ENCODE data around the gene SAP25. TPM values are rescaled to one million over a fixed set of nuclear protein-coding genes. Genes with fewer than 3 reads are reported as not detected.

SAP25 gene
- total and polyA plus RNA-seq, 2 of the 8 experiments (the other 6 are each of a cell fraction or from before 2014, with no cell fraction given) = 3.6 to 5.8 TPM

GRCh38 chr7:100559127-100559526, 14.6 kb downstream of the SAP25 start (continued):
- TF ChIP-seq TCF12 (IDR thresholded peaks at IDR 0.05; ENCODE audit: low read depth, low read length) = no peak
- no peak for TF ChIP-seq HDAC2 (IDR thresholded peaks at IDR 0.05; ENCODE audit: borderline replicate concordance in 1 of 2, low read depth in 2 of 2, low read length in 2 of 2)
- TF ChIP-seq GTF2F1 (IDR thresholded peaks at IDR 0.05; ENCODE audit: borderline replicate concordance, low read depth, low read length) = no peak
- TF ChIP-seq RXRA (IDR thresholded peaks at IDR 0.05; ENCODE audit: insufficient read depth, low read depth, low read length) = no peak
- TF ChIP-seq KDM1A (IDR thresholded peaks at IDR 0.05; ENCODE audit: borderline replicate concordance, low read length) = no peak
- no peak for TF ChIP-seq CHD1 (IDR thresholded peaks at IDR 0.05; ENCODE audit: low read depth, low read length)
- no peak for TF ChIP-seq SIRT6 (IDR thresholded peaks at IDR 0.05; ENCODE audit: low read length)
- TF ChIP-seq CBX8 (IDR thresholded peaks at IDR 0.05; ENCODE audit: borderline replicate concordance, low read depth, low read length) = no peak
